Measurements from ENCODE around the gene LAMTOR2.

Gene LAMTOR2

DNA sequence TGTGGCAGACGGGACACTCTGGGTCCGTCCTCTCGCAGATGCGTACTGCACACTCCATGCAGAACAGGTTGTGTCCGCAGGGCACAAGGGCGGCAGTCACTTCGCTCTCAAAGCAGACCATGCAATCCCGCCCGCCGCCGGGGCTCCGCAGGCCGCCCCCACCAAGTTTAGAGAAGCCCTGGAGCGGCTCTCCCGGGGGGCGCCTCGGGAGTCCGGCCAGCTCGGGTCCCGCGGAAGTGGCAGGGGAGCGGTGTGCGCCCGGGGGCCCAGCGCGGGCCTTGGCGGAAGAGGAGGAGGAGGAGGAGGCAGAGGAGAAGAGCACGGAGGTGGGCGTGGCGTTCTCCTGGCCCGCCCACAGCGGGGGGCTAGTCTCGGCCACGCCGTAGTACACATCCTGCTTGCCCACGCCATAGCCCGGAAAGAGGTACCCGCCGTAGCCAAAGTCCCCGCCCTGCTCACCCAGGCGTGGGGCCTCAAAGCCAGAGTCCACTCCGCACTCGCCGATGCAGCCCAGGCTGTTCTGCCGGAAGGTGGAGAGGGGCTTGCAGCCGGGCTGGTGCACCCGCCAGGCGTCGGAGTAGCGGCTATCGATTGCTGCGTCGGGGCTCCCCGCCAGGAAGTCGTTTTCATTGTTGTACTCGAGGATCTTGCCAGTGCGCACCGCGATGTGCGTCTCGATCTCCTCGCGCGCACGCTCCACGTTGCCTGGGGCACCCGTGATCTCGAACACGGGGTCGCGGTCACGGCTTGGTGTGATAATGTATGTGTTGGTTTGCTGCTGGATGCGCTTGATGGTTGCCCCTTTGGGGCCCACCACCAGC lies 22.2 kb downstream of the LAMTOR2 start:
- DNase-seq = no peak

DNA sequence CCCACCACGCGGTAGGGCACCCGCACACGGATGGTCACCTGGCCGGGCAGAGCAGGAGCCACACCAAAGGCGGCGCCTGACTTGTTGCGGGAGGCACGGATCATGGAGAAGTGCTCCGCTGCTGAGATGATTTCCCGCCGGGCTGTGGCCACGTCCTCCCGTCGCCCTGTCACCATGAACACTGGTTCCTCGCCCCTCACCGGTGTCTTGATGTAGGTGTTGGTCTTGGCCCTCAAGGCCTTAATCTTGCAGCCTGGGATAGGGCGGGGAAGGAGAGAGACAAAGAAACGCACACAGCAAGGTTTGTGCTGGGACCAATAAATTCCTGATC lies 22.8 kb downstream of the LAMTOR2 start:
- no peak for DNase-seq

- DNase-seq = no peak
Observed at GRCh38 chr1:156078728-156079127, 24.1 kb downstream of the LAMTOR2 start.

DNA sequence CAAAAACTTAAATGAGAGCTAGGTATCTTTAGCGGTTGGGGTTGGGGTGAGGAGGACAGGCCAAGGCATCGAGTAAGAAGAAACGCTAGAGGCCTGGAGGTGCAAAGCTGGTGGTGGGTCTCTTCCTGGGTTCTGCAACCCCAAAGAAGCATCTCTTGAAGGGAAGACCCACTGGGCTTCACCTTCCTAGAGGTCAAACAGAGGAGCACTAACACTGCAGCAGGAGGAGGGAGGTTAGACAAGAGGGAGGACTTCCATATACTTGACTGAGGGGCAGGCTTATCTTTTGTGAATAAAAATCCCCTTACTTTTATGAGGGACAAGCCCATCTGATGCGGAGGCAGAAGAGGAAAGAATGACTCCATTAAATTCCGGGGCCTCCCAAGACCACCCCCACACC lies 25.2 kb downstream of the LAMTOR2 start:
- DNase-seq = no peak

- DNase-seq = no peak
Observed at GRCh38 chr1:156080241-156080862, 25.8 kb downstream of the LAMTOR2 start.

GRCh38 chr1:156080863-156081179 lies 26.2 kb downstream of the LAMTOR2 start:
- no peak for DNase-seq

DNA sequence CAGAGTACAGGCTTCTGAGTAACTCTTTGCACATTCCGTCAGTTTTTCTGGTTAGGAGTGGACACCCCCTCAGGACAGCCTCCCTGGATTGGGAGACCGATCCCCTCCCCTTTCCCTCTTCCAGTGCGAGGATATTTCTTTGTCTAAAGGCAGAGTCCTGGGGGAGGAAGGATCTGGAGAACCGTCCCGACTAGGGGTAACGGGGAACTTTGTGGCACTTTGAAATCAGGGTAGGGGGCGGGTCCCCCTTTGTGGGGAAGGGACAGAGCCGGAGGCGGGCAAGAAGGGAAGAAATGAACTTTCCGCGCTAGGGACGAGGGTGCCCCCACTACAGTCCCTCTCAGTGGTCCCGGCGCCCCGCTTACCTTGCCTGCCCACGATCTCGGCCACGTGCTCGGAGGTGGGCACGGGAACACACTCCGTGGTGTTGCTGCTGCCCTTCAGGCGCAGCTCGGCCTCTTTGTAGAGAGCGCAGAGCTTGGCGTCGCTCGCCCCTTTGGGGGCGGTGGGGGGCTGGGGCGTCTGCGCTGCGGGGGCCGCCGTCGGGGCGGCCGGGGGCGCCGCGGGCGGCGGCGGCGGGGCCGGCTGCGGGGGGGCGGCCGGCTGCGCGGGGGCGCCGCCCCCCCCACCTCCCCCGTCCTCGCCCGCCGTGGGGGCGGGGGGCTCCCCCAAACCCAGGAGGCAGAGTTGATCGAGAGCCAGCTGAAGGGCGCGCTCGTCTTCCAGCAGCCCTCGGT lies 26.8 kb downstream of the LAMTOR2 start:
- DNase-seq = no peak

- no peak for DNase-seq
Observed at GRCh38 chr1:156081917-156082308, 27.3 kb downstream of the LAMTOR2 start.

GRCh38 chr1:156082309-156083091 lies 27.9 kb downstream of the LAMTOR2 start, which contains the start of gene MEX3A:
Gene MEX3A, minus strand, starts transcription at chr1:156082465. Its CDS starts 467 bp downstream, at chr1:156081998.
- DNase-seq = no peak

DNA sequence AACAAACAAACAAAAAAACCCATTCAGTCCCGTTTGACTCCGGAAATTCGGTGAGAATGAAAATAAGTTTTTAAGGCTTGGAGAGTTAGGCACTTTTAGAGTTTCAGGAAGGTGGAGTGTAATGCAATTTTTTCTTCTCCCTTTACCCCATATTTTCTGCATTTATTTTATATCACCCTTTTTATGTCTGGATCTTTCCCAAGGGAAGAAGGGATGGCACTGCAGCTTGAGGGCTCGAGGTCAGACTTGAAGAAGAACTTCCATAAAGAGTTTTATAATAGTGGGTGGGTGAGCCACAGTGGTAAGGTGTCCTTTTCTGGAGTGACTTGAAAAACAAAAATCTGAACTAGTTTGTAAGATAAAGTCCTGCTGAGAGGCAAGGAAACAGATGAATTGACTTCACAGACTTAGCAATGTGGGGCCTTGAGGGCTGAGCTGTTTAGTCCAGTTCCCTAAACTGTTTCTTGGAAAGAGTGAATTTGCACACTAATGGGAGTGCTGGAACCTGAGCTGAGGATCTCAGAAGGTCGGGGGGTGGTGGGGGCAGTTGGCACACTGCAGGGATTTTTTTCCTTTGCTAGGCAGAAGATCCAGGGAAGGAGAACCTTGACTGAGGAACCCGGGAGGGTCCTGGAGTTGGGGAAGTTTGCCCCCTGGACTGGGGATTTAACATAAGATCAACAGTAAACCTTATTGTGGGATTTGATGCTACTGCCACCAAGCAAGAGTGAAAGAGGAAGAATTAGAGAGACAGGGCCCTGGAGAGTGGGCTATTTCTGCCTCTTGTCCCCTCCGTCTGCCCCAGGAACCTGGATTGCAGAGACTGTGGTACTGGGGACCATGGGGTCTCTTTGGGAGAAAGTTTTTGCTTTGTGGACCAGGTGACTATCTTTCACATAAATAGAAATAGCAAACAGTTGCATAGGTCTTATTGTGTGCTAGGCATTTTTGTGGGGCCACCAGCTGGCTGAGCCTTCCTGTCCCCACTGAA lies 29.5 kb downstream of the LAMTOR2 start:
- DNase-seq = no peak

GRCh38 chr1:156086256-156086662 lies 31.7 kb downstream of the LAMTOR2 start:
- DNase-seq = no peak

- no peak for DNase-seq
Observed at GRCh38 chr1:156089704-156090103, 35.1 kb downstream of the LAMTOR2 start.

DNA sequence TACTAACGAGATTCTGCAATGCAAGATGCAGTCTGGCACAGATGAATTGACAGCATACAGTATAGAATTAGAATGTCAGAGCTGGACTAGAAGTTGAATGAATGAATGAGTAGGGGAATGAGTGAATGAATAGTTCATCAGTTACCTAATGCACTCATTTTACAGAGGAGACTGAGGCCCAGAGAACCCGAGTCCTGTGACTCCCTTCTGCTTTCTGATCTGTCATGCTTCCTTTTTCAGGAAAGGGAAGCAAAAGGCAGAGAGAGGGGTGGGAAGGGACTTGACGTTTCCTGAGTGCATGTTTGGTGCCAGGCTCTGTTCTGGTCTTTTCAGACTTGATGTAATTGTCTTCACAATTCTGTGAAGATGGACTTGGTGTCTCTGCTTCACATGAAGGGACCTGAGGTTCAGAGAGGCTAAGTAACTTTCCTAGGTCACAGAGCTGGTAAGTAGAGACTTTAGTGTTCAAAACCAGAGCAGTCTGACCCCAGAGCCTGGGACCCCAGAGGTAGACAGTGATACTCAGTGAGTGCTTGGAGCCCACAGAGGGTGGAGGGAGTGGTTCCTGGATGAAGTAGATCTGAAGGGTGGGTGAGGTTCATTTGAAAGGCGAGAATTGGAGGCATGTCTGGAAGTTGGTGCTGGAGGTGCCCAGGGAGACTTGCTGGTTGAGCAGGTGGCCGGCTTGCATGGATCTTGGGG lies 35.7 kb downstream of the LAMTOR2 start:
- no peak for DNase-seq

- DNase-seq = peak; percentile 65
Observed at GRCh38 chr1:156090840-156091188, 36.2 kb downstream of the LAMTOR2 start.

- DNase-seq = no peak
Observed at GRCh38 chr1:156091610-156092009, 37.0 kb downstream of the LAMTOR2 start.

GRCh38 chr1:156095906-156096508 lies 41.4 kb downstream of the LAMTOR2 start:
- DNase-seq = no peak

DNA sequence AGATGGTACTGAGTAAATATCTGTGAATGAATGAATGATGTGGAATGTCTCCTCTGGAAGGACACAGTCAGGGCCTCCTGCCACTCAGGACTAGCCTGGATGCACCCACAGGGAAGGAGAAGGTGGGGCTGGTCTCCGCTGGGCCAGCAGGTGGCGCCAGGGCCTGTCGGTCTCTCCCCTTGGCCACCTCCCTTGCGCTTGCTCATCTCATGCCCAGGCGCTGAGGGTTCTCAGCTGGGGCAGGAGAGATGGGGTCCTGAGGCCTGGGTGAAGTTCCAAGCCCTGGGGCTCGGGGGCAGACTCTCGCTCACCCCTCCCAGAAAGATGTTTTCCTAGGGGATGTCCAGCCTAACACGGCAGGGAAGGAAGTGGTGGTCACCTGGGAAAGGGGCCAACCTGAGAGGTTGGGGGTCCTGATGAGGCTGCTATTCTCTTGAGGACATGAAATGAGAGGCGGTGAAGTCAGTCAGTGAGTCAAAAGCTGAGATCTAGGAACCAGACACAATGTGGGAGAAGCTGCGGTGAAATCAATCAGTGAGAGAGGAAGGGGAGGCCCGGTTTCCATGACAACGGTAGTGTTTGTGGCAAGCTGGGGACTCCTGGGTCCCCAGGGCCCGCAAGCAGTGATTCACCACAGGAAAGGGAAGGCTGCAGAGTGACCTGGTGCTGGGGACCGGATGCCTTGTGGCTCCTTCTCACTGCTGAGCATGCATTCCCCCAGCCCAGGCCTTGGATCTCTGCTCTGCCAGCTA lies 42.2 kb downstream of the LAMTOR2 start:
- peak; percentile 84 for DNase-seq

- no peak for DNase-seq
Observed at GRCh38 chr1:156097499-156098178, 43.1 kb downstream of the LAMTOR2 start.

GRCh38 chr1:156098784-156099183 lies 44.2 kb downstream of the LAMTOR2 start:
- DNase-seq = no peak

GRCh38 chr1:156099282-156099681 lies 44.7 kb downstream of the LAMTOR2 start:
- no peak for DNase-seq

Measured in amniotic stem cell (primary cell).